Measurements from ENCODE around the gene NLRP6.
"Not testable (repeated sequence)": the region's sequence is repeated elsewhere in the genome, so short reads cannot be mapped to it uniquely, and the experiment has no call there.

Gene NLRP6

DNA sequence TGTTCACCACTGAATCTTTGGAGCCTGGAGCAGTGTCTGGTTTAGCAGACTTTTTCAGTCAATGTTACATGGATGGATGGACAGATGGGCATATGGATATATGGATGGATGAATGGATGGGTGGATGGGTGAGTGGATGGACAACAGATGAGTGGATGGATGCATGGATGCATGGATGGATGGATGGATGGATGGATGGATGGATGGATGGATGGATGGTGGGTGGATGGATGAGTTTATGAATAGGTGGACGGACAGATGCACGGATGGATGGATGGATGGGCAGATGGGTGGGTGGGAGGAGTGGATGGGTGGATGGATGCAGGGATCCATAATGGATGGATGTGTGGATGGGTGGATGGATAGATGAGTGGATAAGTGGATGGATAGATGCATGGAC, 22.4 kb upstream of the NLRP6 start:
- no peak for DNase-seq (ENCODE audit: low read depth in 3 of 3)

- no peak for DNase-seq (ENCODE audit: low read depth in 3 of 3)
Measured at GRCh38 chr11:256952-257737, 21.1 kb upstream of the NLRP6 start.

DNA sequence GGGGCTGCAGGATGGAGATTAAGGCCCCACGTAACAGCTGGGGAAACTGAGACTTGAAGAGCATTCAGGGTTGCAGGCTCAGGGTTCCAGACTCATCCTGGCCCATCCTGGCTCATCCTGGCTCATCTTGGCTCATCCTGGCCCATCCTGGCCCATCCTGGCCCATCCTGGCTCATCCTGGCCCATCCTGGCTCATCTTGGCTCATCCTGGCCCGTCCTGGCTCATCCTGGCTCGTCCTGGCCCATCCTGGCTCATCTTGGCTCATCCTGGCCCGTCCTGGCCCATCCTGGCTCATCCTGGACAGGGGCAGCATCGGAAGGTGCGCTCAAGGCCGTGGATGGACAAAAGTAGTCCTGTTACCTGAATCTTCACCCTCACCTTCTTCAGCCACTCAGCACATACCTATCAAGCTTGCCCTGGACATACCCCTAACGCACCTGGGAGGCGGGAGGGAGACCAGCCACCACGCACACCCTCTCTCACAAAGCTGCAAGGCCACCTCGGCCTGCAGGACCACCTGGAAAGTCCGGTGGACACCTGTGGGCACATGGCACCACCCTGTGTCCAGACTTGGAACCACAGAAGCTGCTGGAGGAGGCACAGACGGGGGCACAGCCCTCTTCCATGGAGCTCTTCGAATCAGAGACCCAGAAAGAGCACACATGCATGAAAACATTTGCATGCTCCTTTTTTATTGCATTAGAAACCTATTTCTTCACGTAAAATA, 20.3 kb upstream of the NLRP6 start:
- no peak for DNase-seq (ENCODE audit: low read depth in 3 of 3)

DNA sequence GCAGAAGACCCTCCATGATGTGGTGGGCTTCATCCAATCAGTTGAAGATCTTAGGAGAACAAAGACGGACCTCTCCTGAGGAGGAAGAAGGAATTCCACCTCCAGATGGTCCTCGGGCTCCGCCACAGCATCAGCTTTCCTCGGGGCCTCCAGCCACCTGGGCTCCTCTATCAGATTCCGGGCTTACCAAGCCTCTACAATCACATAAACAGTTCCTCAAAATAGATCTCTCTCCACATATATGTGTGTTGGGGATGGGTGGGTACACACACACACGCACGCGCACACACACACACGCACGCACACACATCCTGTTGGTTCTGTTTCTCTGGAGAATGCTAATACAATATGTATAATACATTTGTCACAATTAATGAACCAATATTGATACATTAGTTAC, 18.8 kb upstream of the NLRP6 start:
- no peak for DNase-seq (ENCODE audit: low read depth in 3 of 3)

DNA sequence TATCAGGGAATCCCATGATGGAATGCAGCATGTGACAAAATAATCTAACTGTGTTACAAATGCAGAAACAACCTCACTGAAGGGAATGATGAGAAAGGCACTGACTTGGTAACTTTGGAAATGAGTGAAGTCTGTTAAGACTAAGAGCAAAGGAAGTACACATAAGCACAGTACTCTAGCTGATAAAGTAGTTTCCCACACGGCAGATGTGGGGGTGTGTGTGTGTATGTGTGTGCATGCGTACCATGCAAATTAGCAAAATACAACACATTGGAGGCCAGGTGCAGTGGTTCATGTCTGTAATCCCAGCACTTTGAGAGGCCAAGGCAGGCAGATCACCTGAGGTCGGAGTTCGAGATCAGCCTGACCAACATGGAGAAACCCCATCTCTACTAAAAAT, 16.6 kb upstream of the NLRP6 start:
- no peak for DNase-seq (ENCODE audit: low read depth in 3 of 3)

DNA sequence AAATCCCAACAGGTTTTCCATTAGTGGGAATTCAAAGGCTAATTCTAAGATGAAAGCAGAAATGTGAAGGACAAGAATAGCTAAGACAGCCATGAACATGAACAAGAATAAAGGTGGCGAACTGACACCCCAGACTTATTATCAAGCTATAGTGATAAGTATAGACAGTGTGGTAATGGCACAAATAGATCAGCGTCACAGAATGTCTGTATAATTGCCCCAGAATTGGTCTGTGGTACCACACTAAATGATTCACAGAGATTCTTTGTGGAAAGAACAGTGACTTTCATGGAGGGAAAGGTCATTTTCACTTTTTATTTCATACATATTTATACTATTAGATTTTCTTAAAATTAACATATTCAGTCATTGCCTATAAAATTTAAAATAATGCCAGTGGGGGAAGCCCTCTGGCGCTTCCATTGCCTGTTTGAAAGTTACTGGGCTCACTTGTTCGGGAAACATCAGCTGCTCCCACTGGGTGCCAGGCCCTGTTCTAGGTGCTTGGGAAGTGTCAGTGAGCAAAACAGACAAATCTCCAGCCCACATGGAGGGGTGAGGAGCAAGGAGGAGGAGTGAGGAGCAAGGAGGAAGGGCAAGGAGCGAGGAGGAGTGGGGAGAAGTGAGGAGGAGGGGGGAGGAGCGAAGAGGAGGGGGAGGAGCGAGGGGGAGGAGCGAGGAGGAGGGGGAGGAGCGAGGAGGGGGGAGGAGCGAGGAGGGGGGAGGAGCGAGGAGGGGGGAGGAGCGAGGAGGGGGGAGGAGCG, 11.3 kb upstream of the NLRP6 start:
- no peak for DNase-seq (ENCODE audit: low read depth in 3 of 3)

DNA sequence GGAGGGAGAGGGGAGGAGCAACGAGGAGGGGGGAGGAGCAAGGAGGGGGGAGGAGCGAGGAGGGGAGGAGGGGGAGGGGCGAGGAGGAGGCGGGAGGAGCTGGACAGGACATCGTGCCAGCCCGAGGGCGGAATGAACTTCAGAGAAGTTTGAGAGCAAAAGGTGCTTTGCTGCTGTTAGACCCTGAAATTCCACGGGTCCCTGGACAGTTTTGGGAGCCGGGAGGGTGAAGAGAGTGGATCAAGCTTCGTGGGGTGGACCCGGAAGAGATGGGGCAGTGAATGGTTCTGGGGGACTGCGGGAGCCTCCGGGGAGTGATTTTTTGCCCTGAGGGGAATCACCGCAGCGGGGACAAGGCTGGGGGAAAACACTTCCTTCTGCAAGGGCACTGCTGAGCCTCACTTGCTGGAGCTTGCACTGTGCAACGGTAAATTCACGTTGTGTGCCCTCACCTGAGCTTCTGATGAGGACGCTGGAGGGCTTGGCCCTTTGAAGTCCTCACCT, 10.7 kb upstream of the NLRP6 start:
- peak in 1 of 3 experiments; percentile 56 for DNase-seq (ENCODE audit: low read depth in 3 of 3)

- not testable (repeated sequence) for DNase-seq (ENCODE audit: low read depth in 3 of 3)
Measured at GRCh38 chr11:268716-269145, 9.5 kb upstream of the NLRP6 start.

DNA sequence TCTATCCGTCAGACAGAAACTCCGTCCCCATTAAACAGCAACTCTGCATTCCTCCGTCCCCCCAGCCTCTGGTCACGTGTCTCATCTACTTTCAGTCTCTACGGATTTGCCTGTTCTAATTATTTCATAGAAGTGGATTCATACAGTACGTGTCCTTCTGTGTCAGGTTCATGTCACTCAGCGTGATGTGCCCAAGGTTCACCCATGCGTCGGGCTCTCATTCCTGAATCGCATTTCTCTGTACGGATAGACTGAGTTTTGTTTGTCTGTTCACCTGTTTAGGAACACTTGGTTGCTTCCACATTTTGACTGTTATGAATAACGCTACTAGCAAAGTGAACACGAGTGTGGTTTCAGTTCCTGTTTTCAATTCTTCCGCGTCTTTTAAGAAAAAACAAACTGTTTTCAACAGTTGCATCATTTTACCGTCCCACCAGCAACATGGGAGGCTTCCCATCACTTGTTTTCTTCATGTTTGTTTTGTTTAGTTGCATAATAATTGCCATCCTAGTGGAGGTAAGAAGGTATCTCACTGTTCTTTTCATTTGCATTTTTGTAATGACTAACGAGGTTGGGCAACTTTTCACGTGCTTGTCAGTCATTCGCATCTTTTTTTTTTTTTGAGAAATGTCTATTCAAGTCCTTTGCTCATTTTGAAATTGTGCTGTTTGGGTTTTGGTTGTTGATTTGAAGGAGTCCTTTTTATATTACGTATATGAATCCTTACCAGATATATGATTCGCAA, 8.9 kb upstream of the NLRP6 start:
- DNase-seq (ENCODE audit: low read depth in 3 of 3): no peak

DNA sequence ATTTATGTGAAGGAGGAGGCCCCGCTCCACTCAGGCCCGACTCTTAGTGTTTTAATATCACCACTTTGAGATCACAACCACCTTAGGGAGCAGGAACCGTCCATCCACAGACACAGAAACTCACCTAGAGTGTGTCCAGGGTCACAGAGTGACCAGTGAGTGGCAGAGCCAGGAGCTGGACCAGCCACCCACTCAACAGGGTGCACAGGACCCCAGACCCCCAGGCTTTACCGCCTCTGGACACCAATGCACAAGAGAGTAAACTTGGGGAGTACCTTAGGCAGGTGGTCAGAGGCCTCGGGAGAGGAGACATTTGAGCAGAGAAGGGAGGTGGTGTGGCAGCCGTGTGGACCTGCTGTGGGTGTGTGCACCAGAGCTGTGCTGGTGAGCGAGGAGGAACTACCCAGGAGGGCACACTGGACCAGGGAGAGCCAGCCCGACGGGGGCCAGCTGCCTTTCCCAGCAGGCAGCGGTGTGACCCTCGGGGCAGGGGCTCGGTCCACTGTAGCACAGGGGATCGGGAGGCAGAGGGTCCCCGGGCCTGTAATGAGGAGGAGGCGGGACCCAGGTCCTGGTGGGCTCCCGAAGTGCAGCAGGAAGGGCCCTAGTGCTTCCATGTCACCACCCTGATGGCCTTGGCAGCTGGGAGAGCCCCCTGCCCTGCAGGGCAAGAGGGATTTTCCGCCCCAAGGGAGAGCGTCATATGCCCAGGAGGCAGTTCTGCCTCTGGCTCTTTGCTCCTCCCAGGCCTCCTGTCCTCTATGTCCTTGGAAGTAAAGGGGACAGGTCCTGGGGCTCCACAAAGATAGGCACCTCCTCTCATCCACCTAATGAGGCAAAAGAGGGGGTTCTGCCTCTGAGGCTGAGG, 7.5 kb upstream of the NLRP6 start:
- DNase-seq (ENCODE audit: low read depth in 3 of 3): no peak

DNA sequence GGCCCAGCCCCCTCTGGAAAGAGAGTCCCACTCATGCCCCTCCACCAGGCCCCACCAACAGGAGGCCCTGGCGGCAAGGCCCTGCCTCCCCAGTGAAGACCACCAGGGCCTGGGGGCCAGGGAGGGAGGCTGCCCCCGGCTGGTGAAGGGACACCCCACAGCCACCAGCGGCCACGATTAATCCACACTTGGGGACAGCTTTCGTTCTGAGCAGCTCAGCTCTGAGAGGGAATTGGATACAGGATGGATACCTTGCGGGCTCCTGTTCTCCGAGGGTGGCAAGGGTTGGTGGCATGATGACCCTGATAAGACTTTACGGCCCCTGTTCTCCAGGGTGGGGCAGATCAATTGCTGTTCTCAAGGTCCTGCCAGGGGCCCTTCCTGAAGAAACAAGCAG, 6.9 kb upstream of the NLRP6 start:
- no peak for DNase-seq (ENCODE audit: low read depth in 3 of 3)

DNA sequence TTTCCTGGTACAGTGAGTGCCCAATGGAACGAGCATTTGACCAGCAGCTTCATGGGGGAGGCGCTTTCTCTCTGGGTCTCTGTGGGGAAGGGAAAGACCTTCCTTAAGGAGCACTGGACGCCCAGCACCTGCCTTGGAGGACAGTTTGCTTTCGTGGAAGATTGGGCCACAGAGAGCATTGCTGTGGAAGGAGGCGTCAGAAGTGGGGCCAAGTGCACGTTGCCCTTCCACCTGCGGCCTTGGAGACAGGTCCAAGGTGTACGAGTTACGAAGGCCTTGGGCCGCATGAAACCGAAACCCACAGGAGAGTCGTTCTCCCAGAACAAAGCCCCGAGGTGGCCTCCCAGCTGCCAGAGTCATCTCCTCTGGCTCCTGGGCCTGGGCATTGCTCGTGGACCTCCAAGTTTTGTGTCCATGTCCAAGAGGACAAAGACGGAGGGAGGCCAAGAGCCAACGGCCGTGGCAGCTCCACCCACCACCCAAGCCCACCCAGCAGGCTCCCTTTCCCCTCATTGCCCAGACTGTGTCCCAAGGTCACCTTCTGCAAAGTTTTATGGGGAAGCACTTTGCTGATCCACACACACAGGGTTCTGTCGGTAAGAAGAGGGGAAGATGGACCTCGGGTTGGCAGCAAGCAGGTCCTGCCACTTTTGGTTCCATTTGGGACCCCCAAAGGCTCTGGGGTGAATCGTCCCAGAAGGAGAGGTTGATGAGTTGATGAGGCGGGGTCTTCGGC, 5.8 kb upstream of the NLRP6 start:
- DNase-seq (ENCODE audit: low read depth in 3 of 3): no peak

DNA sequence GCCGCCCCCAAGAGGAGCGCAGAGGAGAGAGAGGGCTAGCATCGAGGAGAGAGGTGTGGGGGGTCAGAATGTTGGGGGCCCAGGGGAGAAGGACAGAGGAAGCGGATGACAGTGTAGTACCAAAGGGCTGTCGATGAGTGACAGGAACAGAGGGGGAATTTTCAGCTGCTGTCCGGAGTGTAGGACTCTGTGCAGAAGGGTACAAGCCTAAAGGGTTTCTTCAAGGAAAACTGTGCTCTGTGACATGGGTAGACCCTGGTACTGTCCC, 5.3 kb upstream of the NLRP6 start:
- DNase-seq (ENCODE audit: low read depth in 3 of 3): no peak

DNA sequence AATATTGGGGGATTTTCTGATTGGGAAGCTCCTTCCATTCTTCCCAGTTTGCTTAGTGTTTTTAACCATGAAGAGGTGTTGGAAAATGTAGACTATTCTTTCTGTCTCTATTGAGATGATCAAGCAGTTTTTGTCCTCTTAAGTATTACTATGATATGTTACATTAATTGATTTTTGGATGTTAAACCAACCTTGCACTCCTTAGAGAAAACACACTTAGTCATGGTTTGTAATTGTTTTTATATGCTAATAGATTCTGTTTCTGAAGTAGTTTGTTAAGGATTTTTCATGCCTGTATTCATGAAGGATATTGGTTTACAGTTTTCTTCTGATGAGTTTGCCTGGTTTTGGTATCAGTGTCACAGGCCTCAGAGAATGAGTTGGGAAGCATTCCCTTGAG, 2.0 kb upstream of the NLRP6 start:
- DNase-seq (ENCODE audit: low read depth in 3 of 3): no peak

DNA sequence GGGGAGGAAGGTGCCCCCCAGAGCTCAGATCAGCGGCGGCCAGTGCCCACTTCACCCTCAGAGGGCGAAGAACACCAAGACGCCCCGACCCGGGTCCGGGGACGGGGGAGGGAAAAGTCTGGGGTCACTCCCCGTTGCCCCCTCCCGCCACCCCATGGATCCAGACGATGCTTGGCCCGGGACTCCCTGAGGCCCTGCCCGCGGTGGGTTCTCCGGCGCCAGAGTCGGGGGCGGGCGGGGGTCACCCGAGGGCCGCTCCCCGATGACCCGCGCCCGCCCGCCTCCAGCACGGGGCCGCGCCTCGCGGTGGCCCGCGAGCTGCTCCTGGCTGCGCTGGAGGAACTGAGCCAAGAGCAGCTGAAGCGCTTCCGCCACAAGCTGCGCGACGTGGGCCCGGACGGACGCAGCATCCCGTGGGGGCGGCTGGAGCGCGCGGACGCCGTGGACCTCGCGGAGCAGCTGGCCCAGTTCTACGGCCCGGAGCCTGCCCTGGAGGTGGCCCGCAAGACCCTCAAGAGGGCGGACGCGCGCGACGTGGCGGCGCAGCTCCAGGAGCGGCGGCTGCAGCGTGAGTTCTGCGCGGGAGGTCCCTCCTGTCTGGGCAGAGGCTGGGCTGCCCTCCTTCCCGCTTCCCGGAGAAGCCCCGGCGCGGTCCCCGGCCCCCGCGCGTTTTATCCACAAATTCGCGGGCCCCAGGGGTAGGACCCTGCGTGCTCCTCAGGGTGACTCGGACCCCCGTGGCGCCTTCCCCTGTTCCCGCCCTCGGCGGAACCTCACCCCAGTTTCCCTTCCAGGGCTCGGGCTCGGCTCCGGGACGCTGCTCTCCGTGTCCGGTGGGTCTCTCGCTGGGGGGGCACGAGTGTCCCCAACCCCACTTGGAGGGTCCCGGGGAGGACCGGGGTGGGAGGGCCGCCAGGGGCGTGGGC, 1.1 kb downstream of the NLRP6 start:
- no peak for DNase-seq (ENCODE audit: low read depth in 3 of 3)

- peak in 1 of 3 experiments; percentile 42 for DNase-seq (ENCODE audit: low read depth in 3 of 3)
Measured at GRCh38 chr11:279966-280705, 1.9 kb downstream of the NLRP6 start.

GRCh38 chr11:280706-281485, 2.7 kb downstream of the NLRP6 start:
- no peak for DNase-seq (ENCODE audit: low read depth in 3 of 3)
